Suprapubic skin (tissue), 3 donors: ENCODE results near the gene KRT76.

Source experiments
- EP300 ChIP-seq: sonication (generic); formaldehyde crosslinking; IDR thresholded peaks from one replicate; pipeline ENCODE4 v1.6.1; 2017; ENCODE audit warnings: antibody characterized with exemption
- POLR2A ChIP-seq, 2 donors: fragments of 450-650 bp; IDR thresholded peaks; one replicate each; pipeline ENCODE4 v1.6.1; 2017; ENCODE audit warnings: antibody characterized with exemption in 2 of 2, mild to moderate bottlenecking in 2 of 2, moderate library complexity in 2 of 2
- TF ChIP-seq, protein P1 (sequence below), 2 donors: fragments of 200-600 bp in 1 of 2; fragments of 450-650 bp in 1 of 2; sonication (generic) in 1 of 2; IDR thresholded peaks; one replicate each; pipeline ENCODE4 v1.5.1; 2016 to 2019; ENCODE audit warnings: antibody characterized with exemption in 2 of 2, mild to moderate bottlenecking in 1 of 2, moderate library complexity in 1 of 2

- TF ChIP-seq POLR2A (IDR thresholded peaks at IDR 0.05) = no peak
- no peak for TF ChIP-seq EP300
- TF ChIP-seq, protein P1, sequence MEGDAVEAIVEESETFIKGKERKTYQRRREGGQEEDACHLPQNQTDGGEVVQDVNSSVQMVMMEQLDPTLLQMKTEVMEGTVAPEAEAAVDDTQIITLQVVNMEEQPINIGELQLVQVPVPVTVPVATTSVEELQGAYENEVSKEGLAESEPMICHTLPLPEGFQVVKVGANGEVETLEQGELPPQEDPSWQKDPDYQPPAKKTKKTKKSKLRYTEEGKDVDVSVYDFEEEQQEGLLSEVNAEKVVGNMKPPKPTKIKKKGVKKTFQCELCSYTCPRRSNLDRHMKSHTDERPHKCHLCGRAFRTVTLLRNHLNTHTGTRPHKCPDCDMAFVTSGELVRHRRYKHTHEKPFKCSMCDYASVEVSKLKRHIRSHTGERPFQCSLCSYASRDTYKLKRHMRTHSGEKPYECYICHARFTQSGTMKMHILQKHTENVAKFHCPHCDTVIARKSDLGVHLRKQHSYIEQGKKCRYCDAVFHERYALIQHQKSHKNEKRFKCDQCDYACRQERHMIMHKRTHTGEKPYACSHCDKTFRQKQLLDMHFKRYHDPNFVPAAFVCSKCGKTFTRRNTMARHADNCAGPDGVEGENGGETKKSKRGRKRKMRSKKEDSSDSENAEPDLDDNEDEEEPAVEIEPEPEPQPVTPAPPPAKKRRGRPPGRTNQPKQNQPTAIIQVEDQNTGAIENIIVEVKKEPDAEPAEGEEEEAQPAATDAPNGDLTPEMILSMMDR (IDR thresholded peaks at IDR 0.05) = no peak
Measured at GRCh38 chr12:52769354-52769753, 7.8 kb downstream of the KRT76 start.
